ENCODE measurements around the gene LLGL2.

Gene LLGL2

GRCh38 chr17:75561927-75562603 lies 36.6 kb downstream of the LLGL2 start:
- H3K36me3 ChIP-seq (ENCODE audit: insufficient read depth), result no peaks in the 10 kb centered on the region
- no peak for TF ChIP-seq CTCF (conservative IDR thresholded peaks at IDR 0.05; ENCODE audit: low read depth, low read length)
- no peaks in the 10 kb centered on the region for H3K27me3 ChIP-seq (ENCODE audit: insufficient read depth, low read depth)

GRCh38 chr17:75563063-75563758 lies 37.7 kb downstream of the LLGL2 start:
- H3K27me3 ChIP-seq (ENCODE audit: insufficient read depth, low read depth), result no peaks in the 10 kb centered on the region
- TF ChIP-seq CTCF (conservative IDR thresholded peaks at IDR 0.05; ENCODE audit: low read depth, low read length), result no peak
- no peak overlapping the region for H2AFZ ChIP-seq (ENCODE audit: low read depth)
- H3K36me3 ChIP-seq (ENCODE audit: insufficient read depth), result no peaks in the 10 kb centered on the region
- H3K9ac ChIP-seq, result no peak overlapping the region
- H3K4me1 ChIP-seq (ENCODE audit: low read depth, poor library complexity, severe bottlenecking), result peaks cover 5% of the 10 kb centered on the region
- no peak overlapping the region for H3K4me3 ChIP-seq (IDR thresholded peaks at IDR 0.05; ENCODE audit: insufficient read depth, low read depth, low read length)
- no peaks in the 10 kb centered on the region for H4K20me1 ChIP-seq (ENCODE audit: insufficient read depth)
- no peak overlapping the region for H3K4me2 ChIP-seq
- H3K79me2 ChIP-seq (ENCODE audit: insufficient read depth, low read depth), result no peaks in the 10 kb centered on the region
- no peak overlapping the region for H3K27ac ChIP-seq

More at GRCh38 chr17:75561927-75562603, 36.6 kb downstream of the LLGL2 start:
- Histone ChIP-seq H3K4me2 (no peak overlapping the region), H3K79me2 (ENCODE audit: insufficient read depth, low read depth) (no peaks in the 10 kb centered on the region), H4K20me1 (ENCODE audit: insufficient read depth) (no peaks in the 10 kb centered on the region), H3K4me1 (ENCODE audit: low read depth, poor library complexity, severe bottlenecking) (peaks cover 5% of the 10 kb centered on the region), H3K4me3 (IDR thresholded peaks at IDR 0.05; ENCODE audit: insufficient read depth, low read depth, low read length) (no peak overlapping the region), H2AFZ (ENCODE audit: low read depth) (no peak overlapping the region), H3K27ac (no peak overlapping the region), H3K9ac (no peak overlapping the region)

GRCh38 chr17:75564195-75564594 lies 38.7 kb downstream of the LLGL2 start:
- Histone ChIP-seq H3K27ac (no peak overlapping the region), H3K4me3 (IDR thresholded peaks at IDR 0.05; ENCODE audit: insufficient read depth, low read depth, low read length) (no peak overlapping the region), H3K27me3 (ENCODE audit: insufficient read depth, low read depth) (no peaks in the 10 kb centered on the region), H3K4me2 (no peak overlapping the region), H3K36me3 (ENCODE audit: insufficient read depth) (no peaks in the 10 kb centered on the region), H3K79me2 (ENCODE audit: insufficient read depth, low read depth) (no peaks in the 10 kb centered on the region), H2AFZ (ENCODE audit: low read depth) (no peak overlapping the region), H3K9ac (no peak overlapping the region), H3K4me1 (ENCODE audit: low read depth, poor library complexity, severe bottlenecking) (peaks cover 5% of the 10 kb centered on the region), H4K20me1 (ENCODE audit: insufficient read depth) (no peaks in the 10 kb centered on the region)
- no peak for TF ChIP-seq CTCF (conservative IDR thresholded peaks at IDR 0.05; ENCODE audit: low read depth, low read length)

GRCh38 chr17:75565066-75565465 lies 39.6 kb downstream of the LLGL2 start:
- Histone ChIP-seq H3K27me3 (ENCODE audit: insufficient read depth, low read depth) (no peaks in the 10 kb centered on the region), H3K36me3 (ENCODE audit: insufficient read depth) (no peaks in the 10 kb centered on the region), H3K9ac (no peak overlapping the region), H4K20me1 (ENCODE audit: insufficient read depth) (no peaks in the 10 kb centered on the region), H3K4me2 (no peak overlapping the region), H3K27ac (no peak overlapping the region), H3K79me2 (ENCODE audit: insufficient read depth, low read depth) (no peaks in the 10 kb centered on the region), H3K4me1 (ENCODE audit: low read depth, poor library complexity, severe bottlenecking) (peaks cover 5% of the 10 kb centered on the region), H3K4me3 (IDR thresholded peaks at IDR 0.05; ENCODE audit: insufficient read depth, low read depth, low read length) (no peak overlapping the region), H2AFZ (ENCODE audit: low read depth) (no peak overlapping the region)
- no peak for TF ChIP-seq CTCF (conservative IDR thresholded peaks at IDR 0.05; ENCODE audit: low read depth, low read length)

Measured in KMS-11 (cell line).